GM21619 (cell line): ENCODE data around the gene RNF213.

Experiments
- ATAC-seq: cut with Tn5 transposase; IDR thresholded peaks from one replicate; pipeline ENCODE4 v1.9.1; 2021; ENCODE audit not compliant: unreplicated experiment

Gene RNF213

GRCh38 chr17:80446645-80447405 is 186.2 kb downstream of the RNF213 start:
- no peak for ATAC-seq

GRCh38 chr17:80447790-80448189 is 187.1 kb downstream of the RNF213 start:
- ATAC-seq: no peak
